K562 (cell line): ENCODE measurements around the gene OR8D4. TPM values are rescaled to one million over a fixed set of nuclear protein-coding genes. Genes with fewer than 3 reads are reported as not detected.

Source experiments
- ARID1B ChIP-seq: fragments of 450-650 bp; IDR thresholded peaks from 2 replicates; pipeline ENCODE4 v1.6.1; 2016; ENCODE audit warnings: antibody characterized with exemption, mild to moderate bottlenecking, inconsistent platforms
- JUND ChIP-seq, 2 experiments: IDR thresholded peaks; 2 replicates in 1 of 2; 3 replicates in 1 of 2; pipeline ENCODE4 v1.6.1; 2011; ENCODE audit warnings: borderline replicate concordance in 2 of 2, low read depth in 2 of 2, low read length in 2 of 2, improper control_type of control experiment in 1 of 2, missing biosample characterization in 1 of 2, missing genetic modification characterization in 1 of 2, missing genetic modification reagents in 1 of 2
- KHSRP ChIP-seq: fragments of 450-650 bp; IDR thresholded peaks from 2 replicates; pipeline ENCODE4 v1.6.1; 2017
- POLR2AphosphoS5 ChIP-seq: IDR thresholded peaks from 2 replicates; pipeline ENCODE4 v1.6.1; 2011; ENCODE audit warnings: mild to moderate bottlenecking, low read depth, low read length, moderate library complexity; ENCODE audit not compliant: control insufficient read depth, insufficient read depth
- POLR2B ChIP-seq: fragments of 450-650 bp; IDR thresholded peaks from 2 replicates; pipeline ENCODE4 v1.6.1; 2018; ENCODE audit warnings: low read depth; ENCODE audit not compliant: partially characterized antibody
- ZNF282 ChIP-seq: sonication (generic); formaldehyde crosslinking; IDR thresholded peaks from 2 replicates; pipeline ENCODE4 v1.8.1; 2023; ENCODE audit warnings: missing genetic modification reagents
- polyA plus RNA-seq, 8 experiments: library from polyadenylated mRNA; depleted of rRNA in 4 of 8; stranded (reverse) in 5 of 8; unstranded in 3 of 8; fragments of >200 nt; fragmentation: Nextera tagmentation in 2 of 8; fragmentation: Illumina TruSeq in 1 of 8; extraction: Ambion mirVana in 2 of 8; extraction: Trizol in 1 of 8; gene quantifications; 2 replicates each; pipeline versions ENCODE4 v1.2.1 to v1.2.3, GENCODE V29; 2011 to 2014; ENCODE audit warnings: inconsistent platforms in 1 of 8, missing spikeins in 1 of 8
- total RNA-seq, 7 experiments: library from RNA; depleted of rRNA in 6 of 7; stranded (reverse); fragments of >200 nt in 6 of 7; fragmentation: Illumina TruSeq in 2 of 7; extraction: Trizol in 2 of 7; gene quantifications; 2 replicates each; pipeline versions ENCODE4 v1.2.1 to v1.2.3, GENCODE V29; 2011 to 2021; ENCODE audit warnings: low replicate concordance in 1 of 7
- TF ChIP-seq, protein P1 (sequence below): fragments of 450-650 bp; IDR thresholded peaks from 2 replicates; pipeline ENCODE4 v1.6.1; 2016; ENCODE audit warnings: mild to moderate bottlenecking
- TF ChIP-seq, protein P2 (sequence below): sonication (generic); formaldehyde crosslinking; IDR thresholded peaks from 2 replicates; pipeline ENCODE4 v1.8.0; 2022; ENCODE audit warnings: mild to moderate bottlenecking, missing genetic modification reagents
- TF ChIP-seq, protein P3 (sequence below): IDR thresholded peaks from 2 replicates; pipeline ENCODE4 v1.6.1; 2011; ENCODE audit not compliant: insufficient read length; ENCODE audit errors: extremely low read depth
- TF ChIP-seq, protein P4 (sequence below): fragments of 200-800 bp; sonication (Bioruptor generic); IDR thresholded peaks from 2 replicates; pipeline ENCODE4 v1.6.1; 2017; ENCODE audit warnings: missing genetic modification characterization, missing compliant biosample characterization

Gene OR8D4
- total and polyA plus RNA-seq, 9 of the 15 experiments (the other 6 are each of a cell fraction or from before 2014, with no cell fraction given): not detected

DNA sequence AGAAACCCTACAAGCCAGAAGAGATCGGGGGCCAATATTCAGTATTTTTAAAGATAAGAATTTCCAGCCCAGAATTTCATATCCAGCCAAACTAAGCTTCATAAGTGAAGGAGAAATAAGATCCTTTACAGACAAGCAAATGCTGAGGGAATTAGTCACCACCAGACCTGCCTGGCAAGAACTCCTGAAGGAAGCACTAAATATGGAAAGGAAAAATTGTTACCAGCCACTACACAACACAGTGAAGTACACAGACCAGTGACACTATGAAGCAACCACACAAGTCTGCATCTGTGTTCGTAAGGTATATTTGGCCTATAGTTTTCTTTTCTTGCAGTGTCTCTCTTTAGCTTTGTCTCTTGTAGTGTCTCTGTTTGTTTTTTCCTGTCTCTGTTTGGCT is 45.5 kb upstream of the OR8D4 start (continued):
- TF ChIP-seq, protein P1, sequence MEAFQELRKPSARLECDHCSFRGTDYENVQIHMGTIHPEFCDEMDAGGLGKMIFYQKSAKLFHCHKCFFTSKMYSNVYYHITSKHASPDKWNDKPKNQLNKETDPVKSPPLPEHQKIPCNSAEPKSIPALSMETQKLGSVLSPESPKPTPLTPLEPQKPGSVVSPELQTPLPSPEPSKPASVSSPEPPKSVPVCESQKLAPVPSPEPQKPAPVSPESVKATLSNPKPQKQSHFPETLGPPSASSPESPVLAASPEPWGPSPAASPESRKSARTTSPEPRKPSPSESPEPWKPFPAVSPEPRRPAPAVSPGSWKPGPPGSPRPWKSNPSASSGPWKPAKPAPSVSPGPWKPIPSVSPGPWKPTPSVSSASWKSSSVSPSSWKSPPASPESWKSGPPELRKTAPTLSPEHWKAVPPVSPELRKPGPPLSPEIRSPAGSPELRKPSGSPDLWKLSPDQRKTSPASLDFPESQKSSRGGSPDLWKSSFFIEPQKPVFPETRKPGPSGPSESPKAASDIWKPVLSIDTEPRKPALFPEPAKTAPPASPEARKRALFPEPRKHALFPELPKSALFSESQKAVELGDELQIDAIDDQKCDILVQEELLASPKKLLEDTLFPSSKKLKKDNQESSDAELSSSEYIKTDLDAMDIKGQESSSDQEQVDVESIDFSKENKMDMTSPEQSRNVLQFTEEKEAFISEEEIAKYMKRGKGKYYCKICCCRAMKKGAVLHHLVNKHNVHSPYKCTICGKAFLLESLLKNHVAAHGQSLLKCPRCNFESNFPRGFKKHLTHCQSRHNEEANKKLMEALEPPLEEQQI: no peak
- TF ChIP-seq POLR2AphosphoS5 (no peak), ZNF282 (CRISPR knock-in tag) (no peak), JUND (IDR thresholded peaks at IDR 0.05; ENCODE audit: borderline replicate concordance, low read depth, low read length) (no peak), JUND (tag; IDR thresholded peaks at IDR 0.05; ENCODE audit: borderline replicate concordance, low read depth, low read length) (no peak), ARID1B (no peak), POLR2B (no peak), KHSRP (no peak)
- TF ChIP-seq, protein P2, sequence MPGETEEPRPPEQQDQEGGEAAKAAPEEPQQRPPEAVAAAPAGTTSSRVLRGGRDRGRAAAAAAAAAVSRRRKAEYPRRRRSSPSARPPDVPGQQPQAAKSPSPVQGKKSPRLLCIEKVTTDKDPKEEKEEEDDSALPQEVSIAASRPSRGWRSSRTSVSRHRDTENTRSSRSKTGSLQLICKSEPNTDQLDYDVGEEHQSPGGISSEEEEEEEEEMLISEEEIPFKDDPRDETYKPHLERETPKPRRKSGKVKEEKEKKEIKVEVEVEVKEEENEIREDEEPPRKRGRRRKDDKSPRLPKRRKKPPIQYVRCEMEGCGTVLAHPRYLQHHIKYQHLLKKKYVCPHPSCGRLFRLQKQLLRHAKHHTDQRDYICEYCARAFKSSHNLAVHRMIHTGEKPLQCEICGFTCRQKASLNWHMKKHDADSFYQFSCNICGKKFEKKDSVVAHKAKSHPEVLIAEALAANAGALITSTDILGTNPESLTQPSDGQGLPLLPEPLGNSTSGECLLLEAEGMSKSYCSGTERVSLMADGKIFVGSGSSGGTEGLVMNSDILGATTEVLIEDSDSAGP: no peak
- TF ChIP-seq, protein P3, sequence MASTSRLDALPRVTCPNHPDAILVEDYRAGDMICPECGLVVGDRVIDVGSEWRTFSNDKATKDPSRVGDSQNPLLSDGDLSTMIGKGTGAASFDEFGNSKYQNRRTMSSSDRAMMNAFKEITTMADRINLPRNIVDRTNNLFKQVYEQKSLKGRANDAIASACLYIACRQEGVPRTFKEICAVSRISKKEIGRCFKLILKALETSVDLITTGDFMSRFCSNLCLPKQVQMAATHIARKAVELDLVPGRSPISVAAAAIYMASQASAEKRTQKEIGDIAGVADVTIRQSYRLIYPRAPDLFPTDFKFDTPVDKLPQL: no peak
- TF ChIP-seq, protein P4, sequence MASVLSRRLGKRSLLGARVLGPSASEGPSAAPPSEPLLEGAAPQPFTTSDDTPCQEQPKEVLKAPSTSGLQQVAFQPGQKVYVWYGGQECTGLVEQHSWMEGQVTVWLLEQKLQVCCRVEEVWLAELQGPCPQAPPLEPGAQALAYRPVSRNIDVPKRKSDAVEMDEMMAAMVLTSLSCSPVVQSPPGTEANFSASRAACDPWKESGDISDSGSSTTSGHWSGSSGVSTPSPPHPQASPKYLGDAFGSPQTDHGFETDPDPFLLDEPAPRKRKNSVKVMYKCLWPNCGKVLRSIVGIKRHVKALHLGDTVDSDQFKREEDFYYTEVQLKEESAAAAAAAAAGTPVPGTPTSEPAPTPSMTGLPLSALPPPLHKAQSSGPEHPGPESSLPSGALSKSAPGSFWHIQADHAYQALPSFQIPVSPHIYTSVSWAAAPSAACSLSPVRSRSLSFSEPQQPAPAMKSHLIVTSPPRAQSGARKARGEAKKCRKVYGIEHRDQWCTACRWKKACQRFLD (CRISPR knock-in tag): no peak
